Measurements from ENCODE around the gene TMC8.
"Not testable (repeated sequence)": the region's sequence is repeated elsewhere in the genome, so short reads cannot be mapped to it uniquely, and the experiment has no call there.

TMC8 gene

DNA sequence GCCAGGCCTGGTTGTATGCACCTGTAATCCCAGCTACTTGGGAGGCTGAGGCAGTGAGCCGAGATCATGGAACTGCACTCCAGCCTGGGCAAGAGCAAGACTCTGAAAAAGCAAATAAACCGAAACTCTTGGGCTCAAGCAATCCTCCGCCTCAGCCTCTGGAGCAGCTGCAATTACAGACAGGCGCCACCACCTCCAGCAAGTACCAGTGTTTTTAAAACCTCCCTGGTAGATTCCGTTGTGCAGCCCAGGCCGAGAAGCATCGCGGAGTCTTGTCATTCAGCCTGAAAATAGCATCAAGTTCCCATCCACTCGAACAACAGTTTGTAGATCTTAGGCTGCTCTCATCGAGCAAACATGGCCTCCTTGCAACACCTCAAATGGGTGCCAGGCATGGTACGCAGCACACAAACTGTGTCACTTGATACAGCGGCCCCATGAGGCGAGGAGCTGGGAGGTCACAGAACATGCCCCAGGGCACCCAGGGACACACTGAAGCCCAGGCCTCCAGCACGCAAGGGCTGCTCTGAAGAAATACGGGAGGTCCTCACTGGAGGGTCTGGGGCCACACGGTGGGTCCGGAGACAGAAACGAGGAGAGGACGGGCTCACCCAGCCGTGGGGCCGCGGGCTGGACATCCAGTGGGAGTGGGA is 20.1 kb upstream of the TMC8 start:
- no peak for DNase-seq

DNA sequence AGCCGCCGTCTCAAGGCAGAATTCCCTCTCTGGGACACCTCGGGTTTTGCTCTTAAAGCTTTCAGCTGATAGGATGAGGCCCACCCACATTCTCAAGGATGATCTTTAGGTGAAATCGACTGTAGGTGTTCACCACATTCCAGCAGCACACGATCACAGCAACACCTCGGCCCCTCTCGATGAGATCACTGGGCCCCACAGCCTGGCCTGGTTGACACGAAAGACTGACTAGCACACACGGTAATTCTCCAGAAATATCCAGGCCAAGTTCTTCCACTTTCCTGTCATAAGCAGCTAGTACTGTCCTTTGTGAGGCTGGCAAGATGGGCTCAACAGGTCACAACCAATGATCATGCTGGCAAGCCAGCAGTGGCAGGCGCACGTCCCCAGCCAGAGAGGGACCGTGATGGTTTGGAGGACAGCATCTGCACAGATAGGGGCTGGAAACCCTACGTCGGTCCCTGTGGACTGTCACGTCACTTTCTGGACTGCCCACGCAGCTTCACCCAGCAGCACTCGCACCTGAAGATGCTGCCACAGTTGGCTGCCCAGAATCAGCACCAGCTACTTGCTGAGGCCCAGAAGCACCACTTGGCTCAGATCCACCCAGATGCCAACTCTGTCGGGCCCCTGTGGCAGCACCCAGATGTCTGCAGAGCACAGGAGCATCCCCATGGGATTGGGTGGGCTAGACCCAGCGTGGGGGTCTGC is 19.4 kb upstream of the TMC8 start:
- DNase-seq = no peak

- no peak for DNase-seq
These were observed 18.6 kb upstream of the TMC8 start for GRCh38 chr17:78111727-78112517.

- DNase-seq = peak; percentile 81
These were observed 17.8 kb upstream of the TMC8 start for GRCh38 chr17:78112518-78113471.

DNA sequence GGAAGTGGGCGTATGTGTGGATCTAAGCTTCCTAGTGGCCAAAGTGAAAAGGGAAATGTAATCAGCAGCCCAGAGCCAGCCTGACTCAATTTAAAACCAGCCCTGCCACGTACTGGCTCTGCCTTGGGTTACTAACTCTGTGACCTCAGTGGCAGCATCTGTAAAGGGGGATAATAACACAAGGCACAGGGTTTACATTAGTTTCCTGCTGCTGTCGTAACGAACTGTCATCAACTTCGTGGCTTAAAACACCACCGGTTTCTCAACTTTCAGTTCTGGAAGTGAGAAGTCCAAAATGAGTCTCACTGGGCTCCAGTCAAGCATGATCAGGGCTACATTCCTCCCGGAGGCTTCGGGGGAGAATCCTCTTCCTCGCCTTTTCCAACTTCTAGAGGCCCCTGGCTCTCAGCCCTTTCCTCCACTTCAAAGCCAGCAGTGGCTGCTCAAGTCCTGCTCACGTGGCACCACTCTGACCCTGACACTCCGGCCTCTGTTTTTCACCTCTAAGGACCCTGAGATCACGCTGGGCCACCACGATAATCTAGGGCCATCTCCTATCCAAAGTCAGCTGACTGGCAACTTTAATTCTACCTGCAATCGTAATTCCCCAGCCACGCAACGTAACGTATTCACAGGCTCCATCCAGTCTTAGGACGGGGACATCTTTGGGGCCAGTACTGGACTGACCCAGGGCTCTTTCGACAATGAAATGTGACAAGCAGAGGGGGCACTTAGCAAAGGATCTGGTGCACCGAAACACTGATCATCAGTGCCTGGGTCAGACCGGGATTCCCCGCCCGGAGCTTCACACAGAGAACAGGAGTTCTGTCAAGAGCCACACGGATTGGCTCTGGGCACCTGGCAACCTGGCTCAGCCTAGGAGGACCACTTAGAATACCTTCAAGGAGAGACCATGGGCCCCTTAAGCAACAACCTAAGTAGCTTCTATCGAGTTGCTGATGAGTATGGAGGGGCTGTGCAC is 16.5 kb upstream of the TMC8 start:
- DNase-seq = no peak

DNA sequence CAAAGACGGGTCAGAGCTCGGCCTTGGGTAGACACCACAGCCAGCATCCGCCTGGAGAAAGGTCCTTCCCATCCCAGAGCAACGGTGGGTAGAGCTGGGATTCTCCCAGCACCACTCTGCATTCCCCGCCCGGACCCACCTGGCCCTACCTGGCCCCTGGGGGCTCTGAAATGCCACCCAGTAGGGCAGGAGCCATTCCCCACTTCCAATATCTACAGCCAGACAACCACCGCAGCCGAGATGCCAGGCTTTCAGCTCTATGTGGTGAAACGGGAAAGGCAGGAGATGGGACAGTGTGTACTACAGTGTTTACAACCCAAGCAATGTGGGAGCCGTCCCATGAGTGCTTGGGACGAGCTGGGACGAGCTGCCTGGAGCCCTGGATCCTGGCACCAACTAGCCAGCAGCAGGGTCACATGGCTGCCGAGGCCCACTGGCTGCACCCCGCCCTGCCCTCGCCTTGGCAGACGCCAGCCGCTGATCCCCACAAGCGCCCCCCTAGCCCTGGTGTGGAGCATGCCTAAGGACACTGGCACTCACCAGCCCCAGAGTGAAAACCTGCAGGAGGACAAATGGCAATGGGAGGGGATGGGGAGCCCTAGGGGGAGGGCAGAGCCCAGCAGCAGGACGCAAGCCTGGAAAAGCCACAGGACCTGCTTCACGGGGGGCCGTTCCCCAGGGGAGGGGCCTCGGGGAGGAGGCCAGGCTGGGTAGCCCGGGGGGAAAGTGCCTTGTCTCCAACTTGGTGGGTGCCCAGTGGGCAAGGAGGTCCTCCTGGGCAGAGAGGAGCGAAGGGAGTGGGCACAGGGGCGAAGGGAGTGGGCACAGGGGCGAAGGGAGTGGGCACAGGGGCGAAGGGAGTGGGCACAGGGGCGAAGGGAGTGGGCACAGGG is 15.5 kb upstream of the TMC8 start:
- no peak for DNase-seq

DNA sequence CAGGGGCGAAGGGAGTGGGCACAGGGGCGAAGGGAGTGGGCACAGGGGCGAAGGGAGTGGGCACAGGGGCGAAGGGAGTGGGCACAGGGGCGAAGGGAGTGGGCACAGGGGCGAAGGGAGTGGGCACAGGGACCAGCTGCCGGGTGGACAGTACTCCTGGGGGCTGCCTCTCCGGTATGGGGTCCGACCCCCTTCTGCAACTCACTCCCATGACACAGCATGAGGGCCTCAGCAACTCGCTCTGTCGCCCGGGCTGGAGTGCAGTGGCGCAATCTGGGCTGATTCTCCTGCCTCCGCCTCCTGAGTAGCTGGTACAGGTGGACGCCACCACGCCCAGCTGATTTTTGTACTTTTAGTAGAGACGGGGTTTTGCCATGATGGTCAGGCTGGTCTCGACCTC is 14.8 kb upstream of the TMC8 start:
- not testable (repeated sequence) for DNase-seq

DNA sequence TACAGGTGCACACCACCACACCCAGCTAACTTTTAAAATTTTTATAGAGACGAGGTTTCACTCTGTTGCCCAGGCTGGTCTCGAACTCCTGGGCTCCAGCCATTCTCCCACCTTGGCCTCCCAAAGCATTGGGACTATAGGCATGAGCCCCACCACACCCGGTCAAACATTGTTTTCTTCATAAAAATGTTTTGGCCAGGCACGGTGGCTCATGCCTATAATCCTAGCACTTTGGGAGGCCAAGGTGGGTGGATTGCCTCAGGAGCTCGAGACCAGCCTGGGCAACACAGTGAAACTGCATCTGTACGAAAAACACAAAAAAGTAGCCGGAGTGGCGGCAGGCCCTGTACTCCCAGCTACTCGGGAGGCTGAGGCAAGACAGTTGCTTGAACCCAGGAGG is 14.2 kb upstream of the TMC8 start:
- no peak for DNase-seq

DNA sequence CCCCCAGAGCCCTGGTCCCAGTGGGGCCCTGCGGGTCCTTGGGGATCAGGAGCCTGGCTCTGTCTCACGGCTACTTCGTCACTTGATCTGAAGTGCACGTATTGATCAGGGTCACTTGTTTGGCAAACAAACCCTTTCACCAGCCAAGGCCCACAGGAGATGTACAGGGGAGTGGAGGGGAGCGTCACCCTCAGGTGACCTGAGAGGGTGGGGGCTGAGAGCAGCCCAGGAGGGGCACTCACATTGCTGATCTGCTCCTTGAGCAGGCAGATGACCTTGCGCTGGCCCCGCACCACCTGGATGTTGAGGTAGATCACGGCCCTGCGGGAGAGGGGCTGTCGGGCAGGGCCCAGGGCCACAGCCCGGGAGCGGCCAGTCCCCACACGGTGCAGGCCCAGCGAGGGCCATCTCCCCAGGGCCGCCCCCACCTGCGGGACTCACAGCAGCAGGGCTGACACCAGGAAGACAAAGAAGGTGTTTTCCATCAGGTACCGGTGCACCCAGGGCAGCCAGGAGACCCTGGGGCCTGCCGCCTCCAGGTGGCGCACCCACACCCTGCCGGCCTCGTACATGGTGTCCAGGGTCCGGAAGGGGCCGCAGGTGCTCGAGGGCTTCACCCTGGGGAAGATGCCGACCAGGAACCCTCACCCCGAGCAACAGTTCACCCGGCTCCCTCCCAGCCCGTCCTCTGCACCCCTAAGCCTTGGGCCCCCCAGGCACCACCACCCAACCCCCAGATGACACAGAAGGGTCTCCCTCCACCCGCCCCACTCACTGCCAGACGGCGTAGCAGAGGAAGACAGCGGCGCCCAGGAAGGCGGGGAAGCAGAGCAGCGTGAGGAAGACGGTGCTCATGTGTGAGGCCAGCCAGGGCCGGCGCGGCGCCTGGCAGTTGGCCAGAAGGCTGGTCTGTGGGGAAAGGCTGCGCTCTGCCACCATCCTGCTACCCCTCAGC is 13.3 kb upstream of the TMC8 start:
- no peak for DNase-seq

DNA sequence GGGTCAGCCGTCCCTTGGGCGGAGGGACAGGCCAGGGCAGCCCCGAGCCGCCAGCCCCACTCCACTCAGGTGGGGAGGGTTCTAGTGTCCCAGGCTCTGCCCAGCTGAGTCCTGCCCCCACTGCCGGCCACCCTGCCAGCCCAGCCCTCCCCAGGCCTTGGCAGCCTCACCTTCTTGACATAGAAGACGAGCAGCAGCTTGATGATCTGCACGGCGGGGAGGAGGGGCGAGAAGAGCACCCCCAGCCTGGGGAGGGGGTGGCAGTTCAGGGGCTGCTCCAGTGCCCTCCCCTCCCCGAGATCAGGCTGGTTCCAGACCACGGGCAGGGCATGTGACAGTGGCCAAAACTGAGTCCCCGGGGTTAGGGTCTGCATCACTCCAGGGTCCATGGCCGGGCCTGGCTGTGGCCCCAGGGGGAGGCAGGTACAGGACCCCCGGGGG is 11.8 kb upstream of the TMC8 start:
- no peak for DNase-seq

DNA sequence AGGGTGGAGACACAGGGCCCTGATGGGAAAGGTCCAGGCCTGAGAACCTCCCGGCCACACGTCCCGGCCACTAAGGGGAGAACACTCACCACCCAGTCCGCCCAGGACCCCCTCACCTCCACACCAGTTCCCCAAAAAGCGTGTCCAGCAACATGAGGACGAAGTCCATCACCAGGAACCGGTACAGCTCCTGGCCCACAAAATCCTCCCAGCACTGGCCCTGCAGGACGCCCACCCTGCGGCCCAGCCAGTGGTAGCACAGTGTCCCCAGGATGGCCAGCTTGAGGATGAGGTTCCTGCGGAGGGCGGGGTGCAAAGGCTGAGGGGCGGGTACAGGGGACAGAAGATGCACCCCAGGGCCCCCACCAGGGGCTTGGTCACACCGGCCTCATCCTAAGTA is 10.0 kb upstream of the TMC8 start:
- DNase-seq = no peak

- peak; percentile 50 for DNase-seq
These were observed 9.4 kb upstream of the TMC8 start for GRCh38 chr17:78120971-78121800.

DNA sequence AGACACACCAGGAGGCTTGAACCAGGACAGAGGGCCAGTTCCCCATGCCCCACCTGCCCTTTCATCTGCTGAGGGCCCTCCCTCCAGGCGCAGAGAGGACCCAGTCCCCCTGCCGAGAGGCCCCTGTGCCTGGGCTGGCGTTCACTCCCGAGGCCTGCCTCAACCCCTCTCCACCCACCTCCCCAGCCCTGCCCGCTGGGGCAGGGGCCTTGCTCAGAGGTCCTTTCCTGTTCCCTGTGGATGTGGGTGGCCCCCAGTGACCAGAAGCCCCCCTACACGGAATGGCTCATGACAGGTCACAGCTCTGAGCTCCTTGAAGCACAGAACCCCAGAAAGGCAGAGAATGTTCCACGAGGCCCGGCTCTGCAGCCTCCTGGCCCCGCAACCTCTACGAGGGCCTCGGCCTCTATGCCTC is 8.8 kb upstream of the TMC8 start:
- no peak for DNase-seq

- DNase-seq = no peak
These were observed 8.2 kb upstream of the TMC8 start for GRCh38 chr17:78122216-78122930.

GRCh38 chr17:78122931-78123249 is 7.7 kb upstream of the TMC8 start:
- no peak for DNase-seq

- no peak for DNase-seq
These were observed 7.2 kb upstream of the TMC8 start for GRCh38 chr17:78123258-78123929.
